ENCODE results near the gene FGGY.
A peak's percentile ranks its signal among the peaks of the same experiment; 100 is the strongest.

FGGY gene

GRCh38 chr1:59276439-59276851, 20.4 kb upstream of the FGGY start:
- no peak for TF ChIP-seq CTCF (conservative IDR thresholded peaks at IDR 0.05)
- H3K27ac ChIP-seq, result no peak overlapping the region

- TF ChIP-seq CTCF (conservative IDR thresholded peaks at IDR 0.05), result no peak
- no peak overlapping the region for H3K27ac ChIP-seq
Observed at GRCh38 chr1:59278780-59279354, 18.0 kb upstream of the FGGY start.

- H3K27ac ChIP-seq, result no peak overlapping the region
- TF ChIP-seq CTCF (conservative IDR thresholded peaks at IDR 0.05), result no peak
Observed at GRCh38 chr1:59279645-59280044, 17.2 kb upstream of the FGGY start.

- H3K27ac ChIP-seq, result no peak overlapping the region
- TF ChIP-seq CTCF (conservative IDR thresholded peaks at IDR 0.05), result no peak
Observed at GRCh38 chr1:59282951-59283350, 13.9 kb upstream of the FGGY start.

- 0 out of 2 replicates have a peak overlapping the region, but pooled peaks have one; percentile 24 for H3K27ac ChIP-seq
- TF ChIP-seq CTCF (conservative IDR thresholded peaks at IDR 0.05), result no peak
Observed at GRCh38 chr1:59285691-59286090, 11.2 kb upstream of the FGGY start.

- no peak overlapping the region for H3K27ac ChIP-seq
- TF ChIP-seq CTCF (conservative IDR thresholded peaks at IDR 0.05), result no peak
Observed at GRCh38 chr1:59288046-59288445, 8.8 kb upstream of the FGGY start.

GRCh38 chr1:59289570-59289969, 7.3 kb upstream of the FGGY start:
- no peak overlapping the region for H3K27ac ChIP-seq
- no peak for TF ChIP-seq CTCF (conservative IDR thresholded peaks at IDR 0.05)

Data from VCaP (cell line).